ENCODE results near the gene RMI2. TPM values are rescaled to one million over a fixed set of nuclear protein-coding genes. Genes with fewer than 3 reads are reported as not detected.

Gene RMI2
- total RNA-seq, 1 donor from 2014 or later, result 5.6 TPM

- Histone ChIP-seq H3K27me3 (ENCODE audit: control insufficient read depth, insufficient read depth, low read length) (no peaks in the 10 kb centered on the region), H3K4me3 (ENCODE audit: low read depth, low read length) (no peak overlapping the region), H3K36me3 (ENCODE audit: control insufficient read depth, insufficient read depth, low read length) (no peaks in the 10 kb centered on the region)
- no peak for TF ChIP-seq CTCF (IDR thresholded peaks at IDR 0.05; ENCODE audit: insufficient read depth, low read length, poor library complexity, severe bottlenecking)
- DNase-seq (ENCODE audit: low read depth), result no peak
These were observed 25.1 kb upstream of the RMI2 start for GRCh38 chr16:11320170-11320569.

DNA sequence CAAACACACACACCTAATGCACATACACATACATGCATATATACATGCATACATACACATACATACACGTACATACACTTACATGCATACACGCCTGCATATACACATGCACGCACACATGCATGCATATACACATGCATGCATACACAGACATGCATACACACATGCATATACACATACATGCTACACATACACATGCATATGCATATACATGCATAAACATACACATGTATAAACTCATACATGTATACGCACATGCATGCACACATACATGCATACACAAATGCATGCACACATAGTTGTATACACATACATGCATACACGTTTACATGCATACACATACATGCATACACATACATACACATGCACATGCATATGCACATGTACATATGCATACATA, 23.6 kb upstream of the RMI2 start:
- no peak for DNase-seq (ENCODE audit: low read depth)
- H3K27me3 ChIP-seq (ENCODE audit: control insufficient read depth, insufficient read depth, low read length), result no peaks in the 10 kb centered on the region
- H3K4me3 ChIP-seq (ENCODE audit: low read depth, low read length), result no peak overlapping the region
- TF ChIP-seq CTCF (IDR thresholded peaks at IDR 0.05; ENCODE audit: insufficient read depth, low read length, poor library complexity, severe bottlenecking), result no peak
- H3K36me3 ChIP-seq (ENCODE audit: control insufficient read depth, insufficient read depth, low read length), result no peaks in the 10 kb centered on the region

DNA sequence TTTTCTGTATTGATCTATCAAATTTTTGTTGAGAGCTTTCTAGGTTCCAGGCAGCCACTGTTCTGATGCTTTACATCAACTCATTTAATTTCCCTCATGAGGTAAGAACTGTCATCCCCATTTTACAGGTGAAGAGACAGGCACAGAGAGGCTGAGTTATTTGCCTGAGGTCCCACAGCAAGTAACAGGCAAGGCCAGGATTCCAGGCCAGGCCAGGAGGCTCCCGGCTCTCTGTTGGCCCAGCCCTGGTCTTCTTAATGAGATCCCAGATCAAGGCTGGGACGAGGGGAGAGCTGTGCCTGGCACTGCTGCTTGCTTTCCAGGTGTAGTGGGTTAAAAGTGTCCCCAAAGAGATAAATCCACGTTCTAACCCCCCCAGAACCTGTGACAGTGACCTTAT, 22.4 kb upstream of the RMI2 start:
- no peak for DNase-seq (ENCODE audit: low read depth)
- H3K36me3 ChIP-seq (ENCODE audit: control insufficient read depth, insufficient read depth, low read length), result no peaks in the 10 kb centered on the region
- TF ChIP-seq CTCF (IDR thresholded peaks at IDR 0.05; ENCODE audit: insufficient read depth, low read length, poor library complexity, severe bottlenecking), result no peak
- H3K27me3 ChIP-seq (ENCODE audit: control insufficient read depth, insufficient read depth, low read length), result no peaks in the 10 kb centered on the region
- H3K4me3 ChIP-seq (ENCODE audit: low read depth, low read length), result no peak overlapping the region

GRCh38 chr16:11323551-11324336, 21.5 kb upstream of the RMI2 start:
- no peak for DNase-seq (ENCODE audit: low read depth)
- no peak overlapping the region for H3K4me3 ChIP-seq (ENCODE audit: low read depth, low read length)
- H3K27me3 ChIP-seq (ENCODE audit: control insufficient read depth, insufficient read depth, low read length), result no peaks in the 10 kb centered on the region
- no peaks in the 10 kb centered on the region for H3K36me3 ChIP-seq (ENCODE audit: control insufficient read depth, insufficient read depth, low read length)
- TF ChIP-seq CTCF (IDR thresholded peaks at IDR 0.05; ENCODE audit: insufficient read depth, low read length, poor library complexity, severe bottlenecking), result no peak

GRCh38 chr16:11325404-11326083, 19.7 kb upstream of the RMI2 start:
- no peaks in the 10 kb centered on the region for H3K36me3 ChIP-seq (ENCODE audit: control insufficient read depth, insufficient read depth, low read length)
- H3K4me3 ChIP-seq (ENCODE audit: low read depth, low read length), result no peak overlapping the region
- no peak for DNase-seq (ENCODE audit: low read depth)
- H3K27me3 ChIP-seq (ENCODE audit: control insufficient read depth, insufficient read depth, low read length), result no peaks in the 10 kb centered on the region
- TF ChIP-seq CTCF (IDR thresholded peaks at IDR 0.05; ENCODE audit: insufficient read depth, low read length, poor library complexity, severe bottlenecking), result no peak

All from kidney epithelial cell (primary cell).